Measurements from ENCODE around the gene GANC.

DNA sequence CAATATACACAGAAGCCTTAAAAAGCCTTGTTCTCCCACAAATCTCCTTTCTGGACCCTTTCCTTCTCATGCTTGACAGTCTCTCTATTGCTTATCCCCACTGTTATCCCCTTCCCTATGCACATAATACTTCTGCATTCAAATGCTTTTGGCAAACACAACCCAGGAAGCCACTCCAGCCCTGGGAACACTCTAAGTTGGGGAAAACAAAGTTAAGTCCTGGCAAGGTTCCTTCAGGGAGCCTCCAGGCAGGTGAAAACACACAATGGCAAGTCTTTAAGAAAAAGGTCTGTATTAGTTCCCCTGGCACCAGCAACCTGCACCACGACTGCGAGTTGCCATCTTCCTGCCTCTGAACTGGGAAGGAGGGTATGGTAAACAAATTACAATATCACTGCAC, 19.7 kb upstream of the GANC start:
- TF ChIP-seq POLR2A (IDR thresholded peaks at IDR 0.05; ENCODE audit: low read length) (no peak), GATA1 (IDR thresholded peaks at IDR 0.05; ENCODE audit: low read depth, low read length) (no peak)
